ENCODE data around the gene RNPEP. TPM values are rescaled to one million over a fixed set of nuclear protein-coding genes. Genes with fewer than 3 reads are reported as not detected.

The RNPEP gene
- total and polyA plus RNA-seq, 2 of the 8 experiments (the other 6 are each of a cell fraction or from before 2014, with no cell fraction given): 34.1 to 51.1 TPM

GRCh38 chr1:201933840-201934430 lies 48.5 kb upstream of the RNPEP start (continued):
- TF ChIP-seq SAP30 (IDR thresholded peaks at IDR 0.05; ENCODE audit: insufficient read depth, insufficient replicate concordance, low read length) (no peak), NRF1 (IDR thresholded peaks at IDR 0.05; ENCODE audit: low read depth, low read length) (no peak)
